ENCODE measurements around the gene VWA3A.

DNA sequence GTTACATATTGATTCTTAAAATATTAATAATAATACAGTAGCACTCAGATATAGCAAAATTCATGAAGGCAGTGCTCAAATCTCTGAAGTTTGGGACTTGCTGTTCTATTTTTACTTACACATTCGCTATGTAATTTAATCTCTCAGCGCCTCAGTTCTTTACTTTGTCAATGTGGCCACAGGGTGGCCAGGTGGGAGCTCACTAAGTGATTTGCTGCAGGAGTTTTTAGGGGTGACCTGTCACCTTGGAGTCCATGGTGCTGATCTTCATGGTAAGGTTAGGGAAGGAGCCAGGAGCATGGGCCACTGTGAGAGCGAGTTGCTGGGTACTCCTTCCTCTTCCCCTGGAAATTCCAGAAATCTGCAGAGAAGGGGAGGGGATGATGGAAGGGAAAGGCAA lies 28.1 kb downstream of the VWA3A start:
- TF ChIP-seq, protein P1, sequence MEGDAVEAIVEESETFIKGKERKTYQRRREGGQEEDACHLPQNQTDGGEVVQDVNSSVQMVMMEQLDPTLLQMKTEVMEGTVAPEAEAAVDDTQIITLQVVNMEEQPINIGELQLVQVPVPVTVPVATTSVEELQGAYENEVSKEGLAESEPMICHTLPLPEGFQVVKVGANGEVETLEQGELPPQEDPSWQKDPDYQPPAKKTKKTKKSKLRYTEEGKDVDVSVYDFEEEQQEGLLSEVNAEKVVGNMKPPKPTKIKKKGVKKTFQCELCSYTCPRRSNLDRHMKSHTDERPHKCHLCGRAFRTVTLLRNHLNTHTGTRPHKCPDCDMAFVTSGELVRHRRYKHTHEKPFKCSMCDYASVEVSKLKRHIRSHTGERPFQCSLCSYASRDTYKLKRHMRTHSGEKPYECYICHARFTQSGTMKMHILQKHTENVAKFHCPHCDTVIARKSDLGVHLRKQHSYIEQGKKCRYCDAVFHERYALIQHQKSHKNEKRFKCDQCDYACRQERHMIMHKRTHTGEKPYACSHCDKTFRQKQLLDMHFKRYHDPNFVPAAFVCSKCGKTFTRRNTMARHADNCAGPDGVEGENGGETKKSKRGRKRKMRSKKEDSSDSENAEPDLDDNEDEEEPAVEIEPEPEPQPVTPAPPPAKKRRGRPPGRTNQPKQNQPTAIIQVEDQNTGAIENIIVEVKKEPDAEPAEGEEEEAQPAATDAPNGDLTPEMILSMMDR (IDR thresholded peaks at IDR 0.05) = no peak
- TF ChIP-seq POLR2A (IDR thresholded peaks at IDR 0.05) = no peak

Measured in uterus (tissue), 2 donors.